ENCODE results near the gene STEAP2.
A peak's percentile ranks its signal among the peaks of the same experiment; 100 is the strongest.

Gene STEAP2

DNA sequence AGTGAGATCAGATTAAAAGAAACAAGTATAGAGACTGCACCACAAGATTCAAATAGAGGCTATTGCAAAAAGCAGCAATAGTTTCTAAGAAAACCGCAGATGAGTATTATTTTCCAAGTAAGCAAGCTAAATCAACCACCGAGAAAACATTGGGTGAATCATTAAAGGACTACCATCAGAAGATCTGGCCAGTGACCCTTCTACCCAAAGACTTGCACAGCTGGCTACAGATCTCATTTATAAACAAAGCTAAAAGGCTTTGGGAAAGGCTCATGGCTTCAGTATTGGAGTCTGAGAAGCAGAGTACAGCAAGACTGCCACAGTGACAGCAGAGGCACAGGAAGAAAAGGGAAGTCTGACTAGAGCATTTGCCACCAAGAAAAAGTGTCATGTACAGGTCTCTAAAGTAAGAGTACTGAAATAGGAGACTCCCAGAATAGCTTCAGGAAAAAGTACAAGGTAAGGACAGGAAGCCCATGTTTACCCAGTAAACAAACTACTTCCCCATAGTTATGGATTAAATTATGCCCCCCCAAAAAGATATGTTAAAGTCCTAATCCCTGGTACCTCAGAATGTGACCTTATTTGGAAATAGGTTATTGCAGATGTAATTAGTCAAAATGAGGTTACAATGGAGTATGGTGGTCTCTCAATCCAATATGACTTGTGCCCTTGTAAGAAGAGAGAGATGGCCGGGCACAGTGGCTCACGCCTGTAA lies 38.3 kb upstream of the STEAP2 start:
- DNase-seq = no peak
- no CpG with 5 or more reads among the region's 4 CpGs for WGBS (ENCODE audit: extremely low coverage, insufficient coverage, insufficient read length)
- Histone ChIP-seq H3K79me2 (ENCODE audit: control insufficient read depth, insufficient read depth, low read length, poor library complexity) (no peaks in the 10 kb centered on the region), H3K9ac (ENCODE audit: low read length) (no peak overlapping the region), H3K23ac (ENCODE audit: low read length) (no peak overlapping the region), H2BK120ac (ENCODE audit: insufficient read depth, low read length, poor library complexity) (no peak overlapping the region), H3K14ac (ENCODE audit: low read length) (no peak overlapping the region), H3K27me3 (ENCODE audit: insufficient read depth, low read length) (no peaks in the 10 kb centered on the region), H3K79me1 (ENCODE audit: low read length) (no peaks in the 10 kb centered on the region), H2AK5ac (ENCODE audit: low read length) (no peak overlapping the region), H3K4me1 (ENCODE audit: control insufficient read depth in 1 of 2, insufficient read depth in 2 of 2, low read length in 2 of 2) (no peaks in the 10 kb centered on the region), H3K36me3 (ENCODE audit: control insufficient read depth in 1 of 2, insufficient read depth in 2 of 2, low read length in 2 of 2) (peaks cover 0 to 2% of the 10 kb centered on the region in 2 experiments), H3K4me3 (ENCODE audit: low read depth, low read length) (no peak overlapping the region), H4K8ac (ENCODE audit: low read depth, low read length) (no peak overlapping the region), H2AFZ (ENCODE audit: insufficient read depth, low read length, poor library complexity) (no peak overlapping the region), H3K18ac (ENCODE audit: low read length) (no peak overlapping the region), H3K4ac (ENCODE audit: low read depth, low read length) (no peak overlapping the region), H3K4me2 (ENCODE audit: low read length) (no peak overlapping the region), H4K12ac (ENCODE audit: low read depth, low read length) (no peak overlapping the region), H4K91ac (ENCODE audit: low read depth, low read length) (no peak overlapping the region), H2BK5ac (ENCODE audit: low read depth, low read length, poor library complexity) (no peak overlapping the region), H3K27ac (ENCODE audit: low read depth, low read length) (no peak overlapping the region), H2BK12ac (ENCODE audit: low read length) (no peak overlapping the region), H3K9me3 (ENCODE audit: insufficient read depth, low read depth, low read length) (peaks cover 9% of the 10 kb centered on the region)

DNA sequence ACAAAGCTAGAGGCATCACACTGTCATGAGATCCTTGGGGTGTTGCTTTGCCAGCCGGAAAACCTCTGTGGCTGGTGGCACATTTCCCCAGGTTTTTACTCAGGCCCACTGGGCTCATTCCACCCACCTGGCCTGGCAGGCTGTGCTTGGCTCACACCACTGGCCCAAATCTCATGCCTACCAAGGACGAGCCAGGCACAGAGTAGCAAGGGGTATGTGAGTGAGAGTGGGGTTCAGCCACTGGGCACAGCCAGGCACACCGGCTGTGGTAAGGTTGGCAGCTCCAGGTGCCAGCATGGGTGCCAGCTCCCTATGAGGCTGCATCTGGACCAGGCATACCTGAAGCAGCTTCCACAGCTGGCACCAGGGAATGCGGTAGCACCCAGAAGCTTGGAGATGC lies 35.9 kb upstream of the STEAP2 start:
- no CpG with 5 or more reads among the region's 4 CpGs for WGBS (ENCODE audit: extremely low coverage, insufficient coverage, insufficient read length)
- Histone ChIP-seq H4K12ac (ENCODE audit: low read depth, low read length) (no peak overlapping the region), H3K4ac (ENCODE audit: low read depth, low read length) (no peak overlapping the region)

DNA sequence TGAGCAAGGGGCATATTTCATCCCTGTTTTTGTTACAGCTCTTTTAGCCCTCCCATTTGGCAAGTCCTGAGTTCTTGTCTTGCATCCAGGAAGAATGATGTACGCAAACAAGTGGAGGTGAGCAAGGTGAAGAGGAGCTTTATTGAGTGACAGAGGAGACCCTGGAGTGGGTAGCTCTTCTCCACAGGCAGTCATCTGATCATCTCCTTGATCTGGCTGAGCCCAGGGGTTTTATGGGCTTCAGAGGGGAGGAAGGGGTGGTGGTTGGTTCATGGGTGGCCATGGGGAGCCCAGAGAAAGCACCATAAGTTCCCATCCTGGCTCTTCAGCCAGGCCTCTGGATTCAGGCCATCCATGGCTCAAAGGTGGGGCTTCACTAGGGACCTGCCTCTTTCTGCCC lies 35.3 kb upstream of the STEAP2 start:
- Histone ChIP-seq H2BK120ac (ENCODE audit: insufficient read depth, low read length, poor library complexity) (no peak overlapping the region), H3K23ac (ENCODE audit: low read length) (no peak overlapping the region), H3K27ac (ENCODE audit: low read depth, low read length) (no peak overlapping the region), H2AK5ac (ENCODE audit: low read length) (no peak overlapping the region), H3K9me3 (ENCODE audit: insufficient read depth, low read depth, low read length) (peaks cover 9% of the 10 kb centered on the region), H4K91ac (ENCODE audit: low read depth, low read length) (no peak overlapping the region), H4K8ac (ENCODE audit: low read depth, low read length) (no peak overlapping the region), H3K4me3 (ENCODE audit: low read depth, low read length) (no peak overlapping the region), H3K14ac (ENCODE audit: low read length) (no peak overlapping the region), H3K4me2 (ENCODE audit: low read length) (no peak overlapping the region), H2BK12ac (ENCODE audit: low read length) (no peak overlapping the region), H3K18ac (ENCODE audit: low read length) (no peak overlapping the region), H2AFZ (ENCODE audit: insufficient read depth, low read length, poor library complexity) (no peak overlapping the region), H4K12ac (ENCODE audit: low read depth, low read length) (no peak overlapping the region), H3K36me3 (ENCODE audit: control insufficient read depth in 1 of 2, insufficient read depth in 2 of 2, low read length in 2 of 2) (peaks cover 0 to 2% of the 10 kb centered on the region in 2 experiments), H3K79me1 (ENCODE audit: low read length) (no peaks in the 10 kb centered on the region), H3K79me2 (ENCODE audit: control insufficient read depth, insufficient read depth, low read length, poor library complexity) (no peaks in the 10 kb centered on the region), H3K9ac (ENCODE audit: low read length) (no peak overlapping the region), H3K4me1 (ENCODE audit: control insufficient read depth in 1 of 2, insufficient read depth in 2 of 2, low read length in 2 of 2) (peaks cover 0 to 3% of the 10 kb centered on the region in 2 experiments), H3K27me3 (ENCODE audit: insufficient read depth, low read length) (no peaks in the 10 kb centered on the region), H3K4ac (ENCODE audit: low read depth, low read length) (no peak overlapping the region), H2BK5ac (ENCODE audit: low read depth, low read length, poor library complexity) (no peak overlapping the region)
- DNase-seq = no peak
- WGBS (ENCODE audit: extremely low coverage, insufficient coverage, insufficient read length) = no CpG with 5 or more reads among the region's 1 CpG

More for the DNA sequence above, 35.9 kb upstream of the STEAP2 start:
- Histone ChIP-seq H3K27me3 (ENCODE audit: insufficient read depth, low read length) (no peaks in the 10 kb centered on the region), H2BK120ac (ENCODE audit: insufficient read depth, low read length, poor library complexity) (no peak overlapping the region), H3K9me3 (ENCODE audit: insufficient read depth, low read depth, low read length) (peaks cover 9% of the 10 kb centered on the region), H3K9ac (ENCODE audit: low read length) (no peak overlapping the region), H2BK12ac (ENCODE audit: low read length) (no peak overlapping the region), H3K4me2 (ENCODE audit: low read length) (no peak overlapping the region), H3K79me2 (ENCODE audit: control insufficient read depth, insufficient read depth, low read length, poor library complexity) (no peaks in the 10 kb centered on the region), H3K36me3 (ENCODE audit: control insufficient read depth in 1 of 2, insufficient read depth in 2 of 2, low read length in 2 of 2) (peaks cover 0 to 2% of the 10 kb centered on the region in 2 experiments), H4K91ac (ENCODE audit: low read depth, low read length) (no peak overlapping the region), H3K4me1 (ENCODE audit: control insufficient read depth in 1 of 2, insufficient read depth in 2 of 2, low read length in 2 of 2) (peaks cover 0 to 3% of the 10 kb centered on the region in 2 experiments), H3K79me1 (ENCODE audit: low read length) (no peaks in the 10 kb centered on the region), H2AFZ (ENCODE audit: insufficient read depth, low read length, poor library complexity) (no peak overlapping the region), H4K8ac (ENCODE audit: low read depth, low read length) (no peak overlapping the region), H3K4me3 (ENCODE audit: low read depth, low read length) (peak overlapping the region; percentile 7), H3K27ac (ENCODE audit: low read depth, low read length) (no peak overlapping the region), H2BK5ac (ENCODE audit: low read depth, low read length, poor library complexity) (no peak overlapping the region), H2AK5ac (ENCODE audit: low read length) (no peak overlapping the region), H3K14ac (ENCODE audit: low read length) (no peak overlapping the region), H3K18ac (ENCODE audit: low read length) (no peak overlapping the region), H3K23ac (ENCODE audit: low read length) (no peak overlapping the region)
- no peak for DNase-seq

GRCh38 chr7:90178166-90178565 lies 33.4 kb upstream of the STEAP2 start:
- Histone ChIP-seq H3K36me3 (ENCODE audit: control insufficient read depth in 1 of 2, insufficient read depth in 2 of 2, low read length in 2 of 2) (peaks cover 0 to 2% of the 10 kb centered on the region in 2 experiments), H2BK5ac (ENCODE audit: low read depth, low read length, poor library complexity) (no peak overlapping the region), H2AFZ (ENCODE audit: insufficient read depth, low read length, poor library complexity) (no peak overlapping the region), H4K91ac (ENCODE audit: low read depth, low read length) (no peak overlapping the region), H3K79me2 (ENCODE audit: control insufficient read depth, insufficient read depth, low read length, poor library complexity) (no peaks in the 10 kb centered on the region), H3K14ac (ENCODE audit: low read length) (no peak overlapping the region), H4K12ac (ENCODE audit: low read depth, low read length) (no peak overlapping the region), H3K4ac (ENCODE audit: low read depth, low read length) (no peak overlapping the region), H3K27ac (ENCODE audit: low read depth, low read length) (no peak overlapping the region), H2BK12ac (ENCODE audit: low read length) (no peak overlapping the region), H3K23ac (ENCODE audit: low read length) (no peak overlapping the region), H3K79me1 (ENCODE audit: low read length) (no peaks in the 10 kb centered on the region), H2BK120ac (ENCODE audit: insufficient read depth, low read length, poor library complexity) (no peak overlapping the region), H4K8ac (ENCODE audit: low read depth, low read length) (no peak overlapping the region), H3K9ac (ENCODE audit: low read length) (no peak overlapping the region), H3K9me3 (ENCODE audit: insufficient read depth, low read depth, low read length) (peaks cover 9% of the 10 kb centered on the region), H3K4me1 (ENCODE audit: control insufficient read depth in 1 of 2, insufficient read depth in 2 of 2, low read length in 2 of 2) (peaks cover 0 to 3% of the 10 kb centered on the region in 2 experiments), H3K27me3 (ENCODE audit: insufficient read depth, low read length) (no peaks in the 10 kb centered on the region), H3K4me2 (ENCODE audit: low read length) (no peak overlapping the region), H2AK5ac (ENCODE audit: low read length) (no peak overlapping the region), H3K4me3 (ENCODE audit: low read depth, low read length) (no peak overlapping the region), H3K18ac (ENCODE audit: low read length) (no peak overlapping the region)
- WGBS (ENCODE audit: extremely low coverage, insufficient coverage, insufficient read length) = no CpG with 5 or more reads among the region's 2 CpGs
- no peak for DNase-seq
